HepG2 (cell line): Measurements from ENCODE around the gene SLIT1. TPM values are rescaled to one million over a fixed set of nuclear protein-coding genes. Genes with fewer than 3 reads are reported as not detected.

Experiments used
- ATAC-seq: fragments of 200-7000 bp; cut with Tn5 transposase; 3 replicates; pipeline ENCODE4 v1.9.1; 2020; ENCODE audit warnings: mild to moderate bottlenecking, moderate library complexity
- BruUV-seq: library from RNA; stranded (reverse); fragments of 400-500 nt; replicated peaks from 2 replicates; lab custom pipeline; 2021; lab: Mats Ljungman, UMichigan
- CTCF ChIA-PET: fragments of 300-600 bp; formaldehyde crosslinking; extraction: SDS; loops from one replicate; lab custom pipeline; 2021; ENCODE audit warnings: low total read pairs, inconsistent platforms, low intra/inter-chr PET ratio; lab: Yijun Ruan, JAX
- POLR2A ChIA-PET: fragments of 350-600 bp; sonication (Branson Sonifier 250); formaldehyde crosslinking; loops from one replicate; lab custom pipeline; 2020; ENCODE audit warnings: antibody characterized with exemption, inconsistent platforms; lab: Yijun Ruan, JAX
- DNase-seq: peaks from one replicate; pipeline ENCODE4 v3.0.0-alpha.2; 2015; ENCODE audit warnings: low spot score
- FAIRE-seq: peaks from 3 replicates; lab custom pipeline; 2011; peaks lifted over from hg19 to GRCh38; lab: Jason Lieb, UNC
- H2AFZ ChIP-seq: one replicate; pipeline ENCODE4 v1.6.1; 2011; ENCODE audit warnings: low read length, inconsistent platforms
- H3K27ac ChIP-seq: fragments of 300-600 bp; 3 replicates; pipeline ENCODE4 v1.8.0; 2011; ENCODE audit warnings: mixed run types, mild to moderate bottlenecking, mixed read lengths, low read length, inconsistent platforms; ENCODE audit not compliant: insufficient read depth; ENCODE audit errors: extremely low read length
- H3K27me3 ChIP-seq, 2 experiments: fragments of 200-600 bp in 1 of 2; 2 replicates in 1 of 2; 3 replicates in 1 of 2; pipeline versions ENCODE4 v1.6.0 to v1.8.0; 2011; ENCODE audit warnings: low read length in 2 of 2, mild to moderate bottlenecking in 2 of 2, moderate library complexity in 2 of 2, inconsistent platforms in 1 of 2; ENCODE audit not compliant: insufficient read depth in 2 of 2, control insufficient read depth in 1 of 2
- H3K36me3 ChIP-seq, 2 experiments: fragments of 200-600 bp in 1 of 2; replicated peaks in 1 of 2; 2 replicates in 1 of 2; 3 replicates in 1 of 2; pipeline versions ENCODE4 v1.5.1 to v1.8.0; 2011; ENCODE audit warnings: low read length in 2 of 2, inconsistent platforms in 1 of 2; ENCODE audit not compliant: insufficient read depth in 2 of 2, control insufficient read depth in 1 of 2
- H3K4me1 ChIP-seq: 2 replicates; pipeline ENCODE4 v1.5.1; 2012; ENCODE audit warnings: low read length, inconsistent platforms; ENCODE audit not compliant: insufficient read depth
- H3K4me2 ChIP-seq: 2 replicates; pipeline ENCODE4 v1.6.0; 2011; ENCODE audit warnings: low read depth, low read length, inconsistent platforms
- H3K4me3 ChIP-seq, 3 experiments: fragments of 200-600 bp in 1 of 3; sonication (generic), shearing (Covaris generic) in 1 of 3; replicated peaks in 1 of 3; 2 replicates each; pipeline ENCODE4 v1.5.1; 2011 to 2016; ENCODE audit warnings: low read length in 3 of 3, inconsistent platforms in 2 of 3, low read depth in 2 of 3, mild to moderate bottlenecking in 2 of 3, control low read depth in 1 of 3, mixed read lengths in 1 of 3; ENCODE audit not compliant: insufficient read depth in 1 of 3
- H3K79me2 ChIP-seq: one replicate; pipeline ENCODE4 v1.6.1; 2011; ENCODE audit warnings: low read length, inconsistent platforms; ENCODE audit not compliant: insufficient read depth
- H3K9ac ChIP-seq: 2 replicates; pipeline ENCODE4 v1.6.0; 2011; ENCODE audit warnings: mild to moderate bottlenecking, low read depth, low read length, inconsistent platforms; ENCODE audit not compliant: insufficient read depth
- H3K9me3 ChIP-seq: 2 replicates; pipeline ENCODE4 v1.5.1; 2012; ENCODE audit warnings: mild to moderate bottlenecking, low read length
- H4K20me1 ChIP-seq: 2 replicates; pipeline ENCODE4 v1.6.0; 2011; ENCODE audit warnings: inconsistent platforms, mild to moderate bottlenecking, low read length, moderate library complexity; ENCODE audit not compliant: insufficient read depth
- ARID2 ChIP-seq: sonication (generic); formaldehyde crosslinking; IDR thresholded peaks from 2 replicates; pipeline ENCODE4 v1.8.1; 2022; ENCODE audit warnings: mild to moderate bottlenecking, missing genetic modification reagents, borderline replicate concordance
- BRD4 ChIP-seq: sonication (generic); formaldehyde crosslinking; IDR thresholded peaks from 2 replicates; pipeline ENCODE4 v1.4.0; 2020; ENCODE audit warnings: missing genetic modification reagents
- CBFB ChIP-seq: sonication (generic); formaldehyde crosslinking; IDR thresholded peaks from 2 replicates; pipeline ENCODE4 v1.4.0; 2020; ENCODE audit warnings: missing genetic modification reagents
- ESRRA ChIP-seq: sonication (generic); formaldehyde crosslinking; IDR thresholded peaks from 2 replicates; pipeline ENCODE4 v1.5.1; 2020; ENCODE audit warnings: mild to moderate bottlenecking, low read depth, missing genetic modification reagents
- FOXA1 ChIP-seq, 2 experiments: fragments of 450-650 bp in 1 of 2; sonication (generic) in 1 of 2; formaldehyde crosslinking in 1 of 2; IDR thresholded peaks; 2 replicates each; pipeline versions ENCODE4 v1.4.0 to v1.6.1; 2016 to 2020; ENCODE audit warnings: missing genetic modification reagents in 1 of 2
- FOXK1 ChIP-seq: sonication (generic); formaldehyde crosslinking; IDR thresholded peaks from 2 replicates; pipeline ENCODE4 v1.4.0; 2020; ENCODE audit warnings: low read depth, missing genetic modification reagents, borderline replicate concordance
- MXD4 ChIP-seq: IDR thresholded peaks from 2 replicates; pipeline ENCODE4 v1.6.1; 2016; ENCODE audit warnings: mild to moderate bottlenecking, missing biosample characterization, missing genetic modification reagents
- MYNN ChIP-seq: sonication (generic); formaldehyde crosslinking; IDR thresholded peaks from 2 replicates; pipeline ENCODE4 v1.4.0; 2020; ENCODE audit warnings: mild to moderate bottlenecking, low read depth, missing genetic modification reagents
- NPAS2 ChIP-seq: sonication (generic); formaldehyde crosslinking; IDR thresholded peaks from 2 replicates; pipeline ENCODE4 v1.8.0; 2022; ENCODE audit warnings: mild to moderate bottlenecking, missing genetic modification reagents, borderline replicate concordance
- PHF5A ChIP-seq: IDR thresholded peaks from one replicate; pipeline ENCODE4 v1.6.1; 2018; ENCODE audit warnings: low read depth, missing genetic modification reagents; ENCODE audit not compliant: unreplicated experiment
- SYNCRIP ChIP-seq: fragments of 200-400 bp; formaldehyde crosslinking; IDR thresholded peaks from 2 replicates; pipeline ENCODE4 v1.6.1; 2018; ENCODE audit warnings: mild to moderate bottlenecking, low read depth, low read length; ENCODE audit not compliant: insufficient read depth
- WIZ ChIP-seq: sonication (generic); formaldehyde crosslinking; IDR thresholded peaks from 2 replicates; pipeline ENCODE4 v1.5.1; 2020; ENCODE audit warnings: mild to moderate bottlenecking, missing genetic modification reagents
- ZEB1 ChIP-seq: IDR thresholded peaks from 2 replicates; pipeline ENCODE4 v1.6.1; 2012; ENCODE audit warnings: mild to moderate bottlenecking, low read depth, inconsistent platforms; ENCODE audit not compliant: insufficient replicate concordance
- ZNF562 ChIP-seq: sonication (generic); formaldehyde crosslinking; IDR thresholded peaks from 2 replicates; pipeline ENCODE4 v1.8.0; 2022; ENCODE audit warnings: missing genetic modification reagents, borderline replicate concordance
- ZNF652 ChIP-seq: IDR thresholded peaks from 2 replicates; pipeline ENCODE4 v1.6.1; 2016; ENCODE audit warnings: low read depth, borderline replicate concordance
- ZNF674 ChIP-seq: sonication (generic); formaldehyde crosslinking; IDR thresholded peaks from 2 replicates; pipeline ENCODE4 v1.5.0; 2020; ENCODE audit warnings: low read depth, mild to moderate bottlenecking, missing genetic modification reagents
- ZNF784 ChIP-seq: sonication (generic); formaldehyde crosslinking; IDR thresholded peaks from 2 replicates; pipeline ENCODE4 v1.5.1; 2020; ENCODE audit warnings: missing genetic modification reagents, mild to moderate bottlenecking, borderline replicate concordance
- WGBS: methylation state at CpG from one replicate; pipeline ENCODE4 v1.1.6; 2017; ENCODE audit warnings: low lambda C conversion rate; 5-methylcytosine and 5-hydroxymethylcytosine counted together
- in situ Hi-C: cut with HindIII; loops from 2 replicates; pipeline ENCODE4 v1.10.0; 2017; ENCODE audit warnings: low pct_unique_long_range_greater_than_20kb; ENCODE audit not compliant: extremely low pct_ligation_motif_present
- intact Hi-C: fragments of 100-400 bp; cut with micrococcal nuclease; formaldehyde crosslinking; loops from one replicate; pipeline ENCODE4 v1.10.0; 2022; ENCODE audit not compliant: unreplicated experiment
- polyA plus RNA-seq, 8 experiments: library from polyadenylated mRNA; depleted of rRNA in 3 of 8; stranded (reverse) in 7 of 8; unstranded in 1 of 8; fragments of >200 nt; fragmentation: Illumina TruSeq in 4 of 8; extraction: Trizol in 4 of 8; gene quantifications; 2 replicates each; pipeline versions ENCODE4 v1.2.1 to v1.2.3, GENCODE V29; 2011 to 2016; ENCODE audit warnings: low read depth in 4 of 8, missing spikeins in 1 of 8, mixed read lengths in 1 of 8; ENCODE audit not compliant: insufficient read depth in 1 of 8
- total RNA-seq, 5 experiments: library from RNA; depleted of rRNA; stranded (reverse); fragments of >200 nt; fragmentation: Illumina TruSeq; extraction: Trizol; gene quantifications; 2 replicates each; pipeline ENCODE4 v1.2.3, GENCODE V29; 2016; ENCODE audit warnings: low read depth in 1 of 5
- TF ChIP-seq, protein P1 (sequence below), 2 experiments: fragments of 450-650 bp in 1 of 2; sonication (generic) in 1 of 2; formaldehyde crosslinking; IDR thresholded peaks; 2 replicates each; pipeline versions ENCODE4 v1.5.0 to v1.8.0; 2020 to 2022; ENCODE audit warnings: mild to moderate bottlenecking in 1 of 2, missing genetic modification reagents in 1 of 2

SLIT1 gene
- total and polyA plus RNA-seq, 2 of the 13 experiments (the other 11 are each of a cell fraction or from before 2014, with no cell fraction given), result 0.09 to 0.33 TPM

DNA sequence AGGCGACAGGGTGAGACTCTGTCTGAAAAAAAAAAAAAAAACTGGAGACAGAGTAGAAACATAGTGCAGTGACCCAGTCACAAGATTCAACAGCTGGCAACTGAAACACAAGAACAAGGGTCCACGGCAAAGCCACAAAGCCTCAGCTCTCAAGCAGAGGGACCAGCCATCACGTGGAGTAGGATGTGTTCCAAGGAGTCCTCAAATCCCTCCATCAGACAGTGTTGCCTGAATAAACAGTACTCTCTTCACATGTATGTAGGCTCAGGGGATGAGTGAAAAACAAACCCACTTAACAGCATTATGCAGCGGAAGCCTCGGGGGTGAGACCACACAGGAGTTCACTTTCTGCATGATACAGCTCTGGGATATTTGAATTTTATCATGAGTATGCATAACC, 62.0 kb downstream of the SLIT1 start:
- ATAC-seq (no peak), DNase-seq (no peak), FAIRE-seq (no peak)
- TF ChIP-seq ZNF674 (CRISPR knock-in tag), result no peak
- no peak for TF ChIP-seq BRD4
- no peak for TF ChIP-seq CBFB (CRISPR knock-in tag)
- no peak for TF ChIP-seq NPAS2 (CRISPR knock-in tag)
- no peak for TF ChIP-seq SYNCRIP
- TF ChIP-seq ESRRA (CRISPR knock-in tag), result no peak
- no peak for TF ChIP-seq PHF5A (CRISPR knock-in tag)
- TF ChIP-seq ARID2 (CRISPR knock-in tag), result no peak
- no peak for TF ChIP-seq MYNN
- no peak for TF ChIP-seq FOXK1
- no peak for TF ChIP-seq ZNF652 (CRISPR knock-in tag)
- Histone ChIP-seq H3K9me3 (no peaks in the 10 kb centered on the region), H3K4me1 (peaks cover 7% of the 10 kb centered on the region; the same call in 1 of the 2 replicates), H3K4me2 (no peak overlapping the region), H3K9ac (no peak overlapping the region), H2AFZ (no peak overlapping the region), H3K4me3 (no peak overlapping the region), H3K27ac (no peak overlapping the region), H3K36me3 (no peaks in the 10 kb centered on the region), H3K27me3 (peaks cover 12 to 86% of the 10 kb centered on the region in 2 experiments; a peak in 4 of 5 replicates), H4K20me1 (no peaks in the 10 kb centered on the region), H3K79me2 (no peaks in the 10 kb centered on the region)
- in situ Hi-C loops, result no loop called here
- ChIA-PET POLR2A (no interaction called here), CTCF (no interaction called here)
- no TSS peak for BruUV-seq
- intact Hi-C loops, result no loop called here
- WGBS, result 16% methylated on average over 5 of the region's 5 CpGs

DNA sequence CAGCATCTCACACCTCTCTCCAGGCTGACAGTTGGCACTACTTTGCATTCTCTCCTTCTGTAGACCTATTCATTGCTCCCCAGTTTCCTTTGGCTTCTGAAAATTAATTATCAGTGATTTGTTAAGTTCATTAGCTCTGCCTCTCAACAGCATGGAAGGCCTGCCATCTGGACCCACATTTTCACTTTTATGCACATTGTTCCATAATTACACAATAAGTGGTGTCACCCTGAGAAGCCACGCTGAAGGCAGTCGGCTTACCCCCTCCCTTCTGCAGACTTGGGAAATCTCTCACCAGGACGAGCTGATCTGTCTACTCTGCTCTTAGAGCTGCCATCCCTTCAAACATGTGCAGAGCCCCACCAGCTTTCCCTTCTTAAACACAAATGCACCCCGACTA, 64.7 kb downstream of the SLIT1 start:
- Histone ChIP-seq H2AFZ (no peak overlapping the region), H3K36me3 (no peaks in the 10 kb centered on the region), H3K79me2 (no peaks in the 10 kb centered on the region), H3K9ac (no peak overlapping the region), H4K20me1 (no peaks in the 10 kb centered on the region), H3K27ac (no peak overlapping the region), H3K4me1 (peaks cover 7% of the 10 kb centered on the region; the same call in 1 of the 2 replicates), H3K4me2 (no peak overlapping the region), H3K4me3 (no peak overlapping the region), H3K27me3 (peaks cover 10 to 79% of the 10 kb centered on the region in 2 experiments; a peak in 4 of 5 replicates), H3K9me3 (no peaks in the 10 kb centered on the region)
- ChIA-PET CTCF (no interaction called here), POLR2A (no interaction called here)
- DNase-seq (no peak), FAIRE-seq (no peak), ATAC-seq (no peak)
- no TSS peak for BruUV-seq
- in situ Hi-C loops, result no loop called here
- intact Hi-C loops, result no loop called here
- WGBS, result 10% methylated on average over 4 of the region's 4 CpGs
- TF ChIP-seq FOXA1 (IDR thresholded peaks at IDR 0.05) (no peak), FOXA1 (CRISPR knock-in tag; IDR thresholded peaks at IDR 0.05) (no peak), WIZ (CRISPR knock-in tag) (no peak), ZNF784 (no peak), MXD4 (CRISPR knock-in tag) (no peak), ZEB1 (no peak), ZNF562 (CRISPR knock-in tag) (no peak)
- TF ChIP-seq, protein P1, sequence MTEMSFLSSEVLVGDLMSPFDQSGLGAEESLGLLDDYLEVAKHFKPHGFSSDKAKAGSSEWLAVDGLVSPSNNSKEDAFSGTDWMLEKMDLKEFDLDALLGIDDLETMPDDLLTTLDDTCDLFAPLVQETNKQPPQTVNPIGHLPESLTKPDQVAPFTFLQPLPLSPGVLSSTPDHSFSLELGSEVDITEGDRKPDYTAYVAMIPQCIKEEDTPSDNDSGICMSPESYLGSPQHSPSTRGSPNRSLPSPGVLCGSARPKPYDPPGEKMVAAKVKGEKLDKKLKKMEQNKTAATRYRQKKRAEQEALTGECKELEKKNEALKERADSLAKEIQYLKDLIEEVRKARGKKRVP (CRISPR knock-in tag; IDR thresholded peaks at IDR 0.05), result no peak
